Neuronal stem cell (in vitro differentiated cells): ENCODE measurements around the gene CALML3.

Experiments
- DNase-seq: peaks from one replicate; pipeline ENCODE4 v3.0.0-alpha.2; 2013; ENCODE audit warnings: low spot score
- H2AFZ ChIP-seq: one replicate; pipeline ENCODE4 v1.6.1; 2013; ENCODE audit warnings: mild to moderate bottlenecking, low read length, inconsistent platforms
- H2AK5ac ChIP-seq: 2 replicates; pipeline ENCODE4 v1.6.1; 2013; ENCODE audit warnings: low read depth, mild to moderate bottlenecking, inconsistent platforms, low read length, moderate library complexity, mixed read lengths
- H2BK120ac ChIP-seq: 2 replicates; pipeline ENCODE4 v1.6.1; 2013; ENCODE audit warnings: low read depth, mild to moderate bottlenecking, inconsistent platforms, low read length, moderate library complexity, mixed read lengths
- H2BK12ac ChIP-seq: one replicate; pipeline ENCODE4 v1.6.1; 2013; ENCODE audit warnings: low read length, inconsistent platforms
- H2BK15ac ChIP-seq: 2 replicates; pipeline ENCODE4 v1.6.1; 2013; ENCODE audit warnings: mild to moderate bottlenecking, low read length, inconsistent platforms, mixed read lengths
- H2BK5ac ChIP-seq: one replicate; pipeline ENCODE4 v1.6.1; 2013; ENCODE audit warnings: inconsistent platforms, mild to moderate bottlenecking, low read length, moderate library complexity
- H3K14ac ChIP-seq: one replicate; pipeline ENCODE4 v1.6.1; 2013; ENCODE audit warnings: low read length, inconsistent platforms
- H3K18ac ChIP-seq: 2 replicates; pipeline ENCODE4 v1.6.1; 2013; ENCODE audit warnings: low read length, inconsistent platforms
- H3K23ac ChIP-seq: 2 replicates; pipeline ENCODE4 v1.6.1; 2013; ENCODE audit warnings: low read depth, mild to moderate bottlenecking, mixed read lengths, low read length, inconsistent platforms; ENCODE audit not compliant: poor library complexity
- H3K27ac ChIP-seq: replicated peaks from 3 replicates; pipeline ENCODE4 v1.5.1; 2013; ENCODE audit warnings: low read length, inconsistent platforms
- H3K27me3 ChIP-seq, 3 experiments: 2 replicates each; pipeline ENCODE4 v1.6.1; 2013; ENCODE audit warnings: low read length in 3 of 3, mild to moderate bottlenecking in 2 of 3, inconsistent platforms in 1 of 3, low read depth in 1 of 3, mixed read lengths in 1 of 3, moderate library complexity in 1 of 3; ENCODE audit not compliant: control insufficient read depth in 3 of 3, insufficient read depth in 3 of 3
- H3K36me3 ChIP-seq, 2 donors: replicated peaks in 1 of 2; 2 replicates each; pipeline ENCODE4 v1.6.1; 2013; ENCODE audit warnings: low read length in 2 of 2; ENCODE audit not compliant: control insufficient read depth in 2 of 2, insufficient read depth in 2 of 2
- H3K4ac ChIP-seq: 2 replicates; pipeline ENCODE4 v1.6.1; 2013; ENCODE audit warnings: inconsistent platforms, mild to moderate bottlenecking, low read length, moderate library complexity
- H3K4me1 ChIP-seq, 2 donors: 1 replicate in 1 of 2; 2 replicates in 1 of 2; pipeline ENCODE4 v1.6.1; 2013; ENCODE audit warnings: low read length in 2 of 2, low read depth in 1 of 2; ENCODE audit not compliant: control insufficient read depth in 2 of 2, insufficient read depth in 1 of 2
- H3K4me2 ChIP-seq: one replicate; pipeline ENCODE4 v1.6.1; 2013; ENCODE audit warnings: mild to moderate bottlenecking, low read length, inconsistent platforms; ENCODE audit not compliant: insufficient read depth, poor library complexity, severe bottlenecking
- H3K4me3 ChIP-seq, 2 donors: 2 replicates each; pipeline ENCODE4 v1.5.1; 2013; ENCODE audit warnings: low read length in 2 of 2, mild to moderate bottlenecking in 2 of 2, inconsistent platforms in 1 of 2, moderate library complexity in 1 of 2
- H3K79me1 ChIP-seq: one replicate; pipeline ENCODE4 v1.6.1; 2013; ENCODE audit warnings: low read depth, mild to moderate bottlenecking, inconsistent platforms, low read length, moderate library complexity
- H3K9ac ChIP-seq: one replicate; pipeline ENCODE4 v1.6.1; 2013; ENCODE audit warnings: mild to moderate bottlenecking, low read depth, low read length, inconsistent platforms; ENCODE audit not compliant: poor library complexity
- H3K9me3 ChIP-seq, 2 donors: replicated peaks in 1 of 2; 2 replicates each; pipeline versions ENCODE3 to v1.6.1; 2013; ENCODE audit warnings: low read length in 2 of 2, mild to moderate bottlenecking in 2 of 2, inconsistent platforms in 1 of 2, low read depth in 1 of 2, mixed read lengths in 1 of 2, moderate library complexity in 1 of 2; ENCODE audit not compliant: control insufficient read depth in 2 of 2, insufficient read depth in 1 of 2
- H4K8ac ChIP-seq: one replicate; pipeline ENCODE4 v1.6.1; 2013; ENCODE audit warnings: low read depth, mild to moderate bottlenecking, inconsistent platforms, low read length, moderate library complexity
- H4K91ac ChIP-seq: one replicate; pipeline ENCODE4 v1.6.1; 2013; ENCODE audit warnings: low read length, low read depth, mild to moderate bottlenecking, inconsistent platforms; ENCODE audit not compliant: poor library complexity
- WGBS, 2 donors: extraction: QIAGEN DNeasy Blood & Tissue Kit; methylation state at CpG; one replicate each; pipeline ENCODE4 v1.1.7; 2013; ENCODE audit warnings: missing lambda C conversion rate in 2 of 2, mixed read lengths in 1 of 2; ENCODE audit not compliant: insufficient read length in 2 of 2, insufficient replicate concordance in 1 of 2; ENCODE audit errors: extremely low coverage in 2 of 2; 5-methylcytosine and 5-hydroxymethylcytosine counted together

CALML3 gene

DNA sequence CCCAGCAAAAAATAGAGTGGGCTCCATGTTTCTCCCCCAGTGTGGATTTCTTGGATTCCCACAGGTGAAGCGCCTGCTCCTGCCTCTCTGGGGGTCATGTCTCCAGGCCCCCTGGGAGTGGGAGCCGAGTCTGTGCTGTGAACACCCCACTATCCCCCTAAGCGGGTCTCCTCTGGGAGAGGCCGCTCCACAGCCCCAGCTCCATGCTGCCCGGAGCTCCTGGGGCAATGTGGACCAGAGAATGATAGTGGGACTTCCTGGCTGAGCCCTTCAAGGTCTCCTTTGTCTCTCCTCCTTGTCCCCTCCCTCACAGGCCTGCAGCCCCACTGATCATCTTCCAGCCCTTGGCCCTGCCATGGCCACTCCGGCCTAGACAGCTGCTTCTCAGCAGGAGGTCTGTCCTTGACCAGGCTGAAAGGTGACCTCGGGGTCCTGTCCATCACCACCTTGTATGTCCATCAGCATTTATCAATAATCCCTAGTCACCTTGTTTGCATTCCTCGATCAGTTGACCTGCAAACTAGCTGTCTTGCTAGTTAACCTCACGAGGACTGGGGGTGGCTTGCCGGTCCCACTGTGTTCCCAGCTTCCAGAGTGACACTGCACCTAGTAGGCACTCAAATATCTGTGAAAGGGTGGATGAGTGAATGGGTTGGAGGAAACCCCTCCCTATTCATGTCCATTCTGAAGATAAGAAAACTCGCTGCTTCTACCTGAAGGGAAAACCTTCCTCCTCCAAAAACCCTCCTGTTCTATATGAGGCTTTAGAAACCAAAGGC, 776 bp upstream of the CALML3 start:
- no peaks in the 10 kb centered on the region for H3K36me3 ChIP-seq
- no peak overlapping the region for H3K14ac ChIP-seq
- peak overlapping the region; percentile 13 for H2AK5ac ChIP-seq
- no peaks in the 10 kb centered on the region for H3K79me1 ChIP-seq
- H4K91ac ChIP-seq: no peak overlapping the region
- no peak overlapping the region for H3K4me2 ChIP-seq
- H3K9ac ChIP-seq: no peak overlapping the region
- no peak overlapping the region for H3K4me3 ChIP-seq
- H4K8ac ChIP-seq: no peak overlapping the region
- no peak overlapping the region for H2AFZ ChIP-seq
- H2BK120ac ChIP-seq: no peak overlapping the region
- H3K27me3 ChIP-seq: no peaks in the 10 kb centered on the region
- H3K9me3 ChIP-seq: peaks cover 2 to 3% of the 10 kb centered on the region in 2 donors
- no peak overlapping the region for H2BK12ac ChIP-seq
- peaks cover 0 to 1% of the 10 kb centered on the region in 2 donors for H3K4me1 ChIP-seq
- no peak for DNase-seq
- no peak overlapping the region for H2BK5ac ChIP-seq
- no CpG with 5 or more reads among the region's 11 CpGs for WGBS, 2 donors
- no peak overlapping the region for H3K18ac ChIP-seq
- no peak overlapping the region for H2BK15ac ChIP-seq
- no peak overlapping the region for H3K27ac ChIP-seq
- H3K23ac ChIP-seq: no peak overlapping the region
- no peak overlapping the region for H3K4ac ChIP-seq

DNA sequence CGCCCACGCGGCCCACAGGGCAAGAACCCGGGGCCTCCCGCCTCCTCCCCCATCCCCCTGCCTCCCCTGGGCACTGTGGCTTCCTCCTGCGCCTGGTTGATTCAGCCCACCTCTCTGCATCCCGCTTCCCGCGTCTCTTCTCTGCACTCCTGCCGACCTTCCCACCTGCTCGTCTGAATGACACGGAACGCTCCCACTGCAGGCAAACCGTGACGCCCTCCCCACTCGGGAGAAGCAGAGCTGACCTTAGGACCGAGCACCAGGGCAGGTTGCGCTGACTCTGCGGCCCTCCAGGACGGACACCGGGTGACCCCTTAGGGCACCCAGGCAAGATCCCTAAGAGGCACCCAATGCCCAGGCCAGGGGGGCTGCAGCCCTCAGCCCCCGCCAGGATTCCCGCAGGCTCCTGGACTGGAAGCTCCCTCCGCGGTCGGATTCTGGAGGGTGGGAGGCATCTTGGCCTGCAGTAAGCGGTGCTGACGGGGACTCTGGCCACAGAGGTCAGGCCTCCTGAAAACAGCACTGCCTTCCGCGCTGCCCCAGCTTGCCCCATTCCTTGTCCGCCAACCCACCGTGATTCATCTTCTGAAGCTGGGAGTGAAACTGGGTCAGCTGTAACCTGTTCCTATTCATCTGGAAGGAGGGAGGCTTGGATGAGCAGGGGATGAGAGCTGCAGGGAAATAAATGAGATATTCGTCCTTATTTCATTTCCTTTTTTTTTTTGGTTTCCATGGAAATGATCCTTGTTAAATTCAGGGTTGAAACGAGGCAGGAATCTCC, 990 bp downstream of the CALML3 start:
- no peak for DNase-seq
- no peak overlapping the region for H3K4me2 ChIP-seq
- H3K27me3 ChIP-seq: no peaks in the 10 kb centered on the region
- WGBS, 2 donors: no CpG with 5 or more reads among the region's 34 CpGs
- H2BK5ac ChIP-seq: no peak overlapping the region
- H2AK5ac ChIP-seq: peak overlapping the region; percentile 89
- H2BK15ac ChIP-seq: no peak overlapping the region
- H3K9me3 ChIP-seq: peaks cover 0 to 4% of the 10 kb centered on the region in 2 donors
- H3K4ac ChIP-seq: no peak overlapping the region
- no peak overlapping the region for H4K91ac ChIP-seq
- H3K23ac ChIP-seq: peak overlapping the region; percentile 69
- H3K18ac ChIP-seq: peak overlapping the region; percentile 80
- H3K14ac ChIP-seq: peak overlapping the region; percentile 89
- H2BK120ac ChIP-seq: no peak overlapping the region
- no peaks in the 10 kb centered on the region for H3K79me1 ChIP-seq
- no peak overlapping the region for H2AFZ ChIP-seq
- H3K27ac ChIP-seq: no peak overlapping the region
- H3K36me3 ChIP-seq: no peaks in the 10 kb centered on the region
- H3K9ac ChIP-seq: no peak overlapping the region
- no peak overlapping the region for H4K8ac ChIP-seq
- no peak overlapping the region for H3K4me3 ChIP-seq
- no peak overlapping the region for H2BK12ac ChIP-seq
- H3K4me1 ChIP-seq: peaks cover 0 to 1% of the 10 kb centered on the region in 2 donors

DNA sequence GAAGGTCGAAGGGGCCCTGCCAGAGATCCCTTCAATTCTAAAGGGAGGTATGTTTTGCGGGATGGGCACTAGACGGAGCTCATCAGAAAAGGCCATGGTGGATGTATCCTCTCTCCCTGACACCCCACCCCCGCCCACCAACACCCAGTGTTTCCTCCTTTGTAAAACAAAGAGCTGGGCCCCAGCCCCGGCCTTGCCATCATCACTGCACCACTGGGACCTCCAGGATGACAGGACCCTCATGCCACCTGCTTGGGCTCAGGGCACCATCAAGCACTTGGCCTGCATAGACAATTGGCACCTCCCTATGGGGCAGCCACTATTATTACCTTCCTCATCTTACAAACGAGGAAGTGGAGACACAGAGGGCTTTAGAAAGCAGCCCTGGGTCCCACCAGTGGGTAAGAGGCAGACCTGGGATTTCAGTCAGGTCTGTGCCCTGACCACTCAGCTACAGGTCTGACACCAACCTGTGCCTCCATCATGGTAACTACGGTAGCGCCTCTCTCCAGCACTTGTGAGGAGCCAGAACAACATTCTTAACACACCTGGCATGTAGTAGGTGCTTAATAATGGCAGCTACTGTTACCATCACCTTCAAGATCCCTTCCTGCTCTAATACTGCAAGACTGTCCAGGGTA, 2.0 kb downstream of the CALML3 start:
- Histone ChIP-seq H2BK12ac (no peak overlapping the region), H2BK120ac (no peak overlapping the region), H3K27me3 (no peaks in the 10 kb centered on the region), H2BK5ac (no peak overlapping the region), H2AK5ac (peak overlapping the region; percentile 56), H3K23ac (no peak overlapping the region), H3K79me1 (no peaks in the 10 kb centered on the region), H3K4me2 (no peak overlapping the region), H3K27ac (no peak overlapping the region), H3K4me1 (peaks cover 0 to 1% of the 10 kb centered on the region in 2 donors), H2AFZ (no peak overlapping the region), H3K4ac (no peak overlapping the region), H3K9ac (no peak overlapping the region), H2BK15ac (no peak overlapping the region), H3K14ac (peak overlapping the region; percentile 32), H3K36me3 (no peaks in the 10 kb centered on the region), H3K18ac (no peak overlapping the region), H4K8ac (no peak overlapping the region), H3K9me3 (peaks cover 0 to 4% of the 10 kb centered on the region in 2 donors), H3K4me3 (no peak overlapping the region), H4K91ac (no peak overlapping the region)
- WGBS, 2 donors: no CpG with 5 or more reads among the region's 8 CpGs
- no peak for DNase-seq
